Esophagus muscularis mucosa (tissue), 4 donors: ENCODE data around the gene HFE.

Source experiments
- EP300 ChIP-seq: sonication (generic); formaldehyde crosslinking; IDR thresholded peaks from one replicate; pipeline ENCODE4 v1.6.1; 2017; ENCODE audit warnings: antibody characterized with exemption
- POLR2A ChIP-seq: fragments of 450-650 bp; IDR thresholded peaks from one replicate; pipeline ENCODE4 v1.6.1; 2017; ENCODE audit warnings: antibody characterized with exemption, moderate library complexity, mild to moderate bottlenecking, low read depth
- TF ChIP-seq, protein P1 (sequence below), 3 experiments: fragments of 200-600 bp in 2 of 3; fragments of 450-650 bp in 1 of 3; sonication (generic) in 2 of 3; IDR thresholded peaks; one replicate each; pipeline ENCODE4 v1.5.1; 2017 to 2019; ENCODE audit warnings: antibody characterized with exemption in 3 of 3, mild to moderate bottlenecking in 2 of 3, moderate library complexity in 1 of 3

DNA sequence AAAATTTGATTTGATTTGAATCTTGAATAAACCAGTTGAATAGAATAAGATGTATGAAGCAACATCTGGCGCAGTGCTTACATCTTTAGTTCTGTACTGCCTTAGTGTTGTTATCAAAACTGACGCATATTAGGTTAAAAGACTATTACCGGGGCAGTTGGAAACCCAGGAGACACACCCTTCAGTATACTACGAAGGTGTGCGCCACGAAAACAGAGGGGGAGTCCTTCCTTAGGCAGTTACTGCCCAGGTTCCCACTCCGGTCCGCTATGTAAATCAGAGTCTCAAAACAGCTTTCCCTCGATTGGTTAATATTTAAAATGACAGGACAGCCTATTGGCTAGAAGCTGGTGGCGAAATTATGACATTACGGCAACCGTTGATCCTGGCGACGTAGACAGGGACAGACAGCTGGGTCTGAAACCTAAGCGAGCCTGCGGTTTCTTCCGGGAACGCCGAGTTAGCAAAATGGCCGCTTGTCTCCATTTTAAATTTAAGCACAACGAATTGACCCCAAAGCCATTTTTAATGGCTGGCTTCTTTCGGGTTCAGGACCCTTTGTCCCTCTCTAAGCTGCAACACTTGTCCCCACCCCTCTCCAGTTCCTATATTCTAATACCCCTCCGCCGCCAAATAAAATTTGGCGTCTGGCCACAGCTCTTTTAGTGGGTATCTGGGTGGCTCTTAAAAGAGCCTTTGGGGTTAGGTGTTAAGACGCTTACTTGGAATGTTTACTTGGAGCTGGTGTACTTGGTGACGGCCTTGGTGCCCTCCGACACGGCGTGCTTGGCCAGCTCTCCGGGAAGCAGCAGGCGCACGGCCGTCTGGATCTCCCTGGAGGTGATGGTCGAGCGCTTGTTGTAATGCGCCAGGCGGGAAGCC lies 35.8 kb downstream of the HFE start:
- TF ChIP-seq EP300 (no peak), POLR2A (no peak)
- TF ChIP-seq, protein P1, sequence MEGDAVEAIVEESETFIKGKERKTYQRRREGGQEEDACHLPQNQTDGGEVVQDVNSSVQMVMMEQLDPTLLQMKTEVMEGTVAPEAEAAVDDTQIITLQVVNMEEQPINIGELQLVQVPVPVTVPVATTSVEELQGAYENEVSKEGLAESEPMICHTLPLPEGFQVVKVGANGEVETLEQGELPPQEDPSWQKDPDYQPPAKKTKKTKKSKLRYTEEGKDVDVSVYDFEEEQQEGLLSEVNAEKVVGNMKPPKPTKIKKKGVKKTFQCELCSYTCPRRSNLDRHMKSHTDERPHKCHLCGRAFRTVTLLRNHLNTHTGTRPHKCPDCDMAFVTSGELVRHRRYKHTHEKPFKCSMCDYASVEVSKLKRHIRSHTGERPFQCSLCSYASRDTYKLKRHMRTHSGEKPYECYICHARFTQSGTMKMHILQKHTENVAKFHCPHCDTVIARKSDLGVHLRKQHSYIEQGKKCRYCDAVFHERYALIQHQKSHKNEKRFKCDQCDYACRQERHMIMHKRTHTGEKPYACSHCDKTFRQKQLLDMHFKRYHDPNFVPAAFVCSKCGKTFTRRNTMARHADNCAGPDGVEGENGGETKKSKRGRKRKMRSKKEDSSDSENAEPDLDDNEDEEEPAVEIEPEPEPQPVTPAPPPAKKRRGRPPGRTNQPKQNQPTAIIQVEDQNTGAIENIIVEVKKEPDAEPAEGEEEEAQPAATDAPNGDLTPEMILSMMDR (IDR thresholded peaks at IDR 0.05), result no peak
